GM12878 (cell line): ENCODE data around the gene THADA. TPM values are rescaled to one million over a fixed set of nuclear protein-coding genes. Genes with fewer than 3 reads are reported as not detected.

Experiments used
- ATAC-seq: fragments of 200-7000 bp; cut with Tn5 transposase; 3 replicates; pipeline ENCODE4 v1.9.1; 2020; ENCODE audit warnings: mild to moderate bottlenecking, moderate library complexity
- BruUV-seq: library from RNA; stranded (reverse); fragments of 400-500 nt; replicated peaks from 2 replicates; lab custom pipeline; 2021; lab: Mats Ljungman, UMichigan
- CTCF ChIA-PET: fragments of 300-600 bp; sonication (Branson Sonifier 250); formaldehyde crosslinking; extraction: SDS; loops from one replicate; lab custom pipeline; 2021; ENCODE audit warnings: inconsistent platforms; lab: Yijun Ruan, JAX
- POLR2A ChIA-PET: fragments of 350-600 bp; formaldehyde crosslinking; extraction: SDS; loops from one replicate; lab custom pipeline; 2021; ENCODE audit warnings: inconsistent platforms; lab: Charles Lee
- RAD21 ChIA-PET: fragments of 300-600 bp; sonication (Branson Sonifier 250); formaldehyde crosslinking; loops from one replicate; lab custom pipeline; 2023; ENCODE audit warnings: antibody characterized with exemption; ENCODE audit not compliant: unreplicated experiment; lab: Charles Lee
- SMC1A ChIA-PET: fragments of 300-600 bp; sonication (Branson Sonifier 250); formaldehyde crosslinking; loops from one replicate; lab custom pipeline; 2023; ENCODE audit not compliant: unreplicated experiment, uncharacterized antibody; lab: Charles Lee
- DNase-seq: peaks from one replicate; pipeline ENCODE4 v3.0.0-alpha.2; 2011; ENCODE audit warnings: low read depth, low spot score
- FAIRE-seq: peaks from 3 replicates; lab custom pipeline; 2011; peaks lifted over from hg19 to GRCh38; lab: Jason Lieb, UNC
- H2AFZ ChIP-seq: 2 replicates; pipeline ENCODE4 v1.6.0; 2011; ENCODE audit warnings: low read depth, low read length, control low read depth; ENCODE audit not compliant: control insufficient read depth
- H3K27ac ChIP-seq: 2 replicates; pipeline ENCODE4 v1.5.1; 2011; ENCODE audit warnings: control low read depth; ENCODE audit not compliant: control insufficient read depth, insufficient read depth
- H3K27me3 ChIP-seq, 2 experiments: replicated peaks in 1 of 2; 2 replicates each; pipeline versions ENCODE4 v1.6.0 to v1.6.1; 2011; ENCODE audit warnings: low read length in 1 of 2; ENCODE audit not compliant: control insufficient read depth in 2 of 2, insufficient read depth in 2 of 2
- H3K36me3 ChIP-seq, 2 experiments: 2 replicates each; pipeline ENCODE4 v1.5.1; 2011; ENCODE audit warnings: low read length in 1 of 2; ENCODE audit not compliant: control insufficient read depth in 2 of 2, insufficient read depth in 2 of 2
- H3K4me1 ChIP-seq: 2 replicates; pipeline ENCODE4 v1.6.1; 2011; ENCODE audit warnings: mild to moderate bottlenecking, low read length, moderate library complexity, mixed read lengths; ENCODE audit not compliant: control insufficient read depth, insufficient read depth
- H3K4me2 ChIP-seq: 2 replicates; pipeline ENCODE4 v1.6.0; 2011; ENCODE audit warnings: control low read depth; ENCODE audit not compliant: control insufficient read depth, insufficient read depth
- H3K4me3 ChIP-seq: fragments of 200-600 bp; sonication (generic); 2 replicates; pipeline ENCODE4 v1.5.1; 2016
- H3K79me2 ChIP-seq: 2 replicates; pipeline ENCODE4 v1.6.0; 2011; ENCODE audit warnings: low read length; ENCODE audit not compliant: control insufficient read depth, insufficient read depth
- H3K9ac ChIP-seq: 2 replicates; pipeline ENCODE4 v1.8.0; 2011; ENCODE audit warnings: low read length, control low read depth, mixed read lengths; ENCODE audit not compliant: control insufficient read depth, insufficient read depth
- H3K9me3 ChIP-seq: replicated peaks from 3 replicates; pipeline ENCODE4 v1.5.1; 2011; ENCODE audit warnings: mild to moderate bottlenecking, low read length; ENCODE audit not compliant: control insufficient read depth, insufficient read depth
- H4K20me1 ChIP-seq: 2 replicates; pipeline ENCODE4 v1.6.0; 2011; ENCODE audit not compliant: control insufficient read depth, insufficient read depth
- ATF3 ChIP-seq: IDR thresholded peaks from 2 replicates; pipeline ENCODE4 v1.6.1; 2011; ENCODE audit warnings: low read depth, mild to moderate bottlenecking, low read length, moderate library complexity, borderline replicate concordance; ENCODE audit errors: extremely low read depth
- BRCA1 ChIP-seq: IDR thresholded peaks from 2 replicates; pipeline ENCODE4 v1.6.1; 2011; ENCODE audit warnings: low read depth, low read length, improper control_type of control experiment
- CBX3 ChIP-seq: fragments of 200-600 bp; sonication (generic); IDR thresholded peaks from 2 replicates; pipeline ENCODE4 v1.6.1; 2016; ENCODE audit warnings: low read depth, borderline replicate concordance
- E2F4 ChIP-seq: IDR thresholded peaks from 2 replicates; pipeline ENCODE4 v1.6.1; 2012; ENCODE audit warnings: low read depth, low read length, improper control_type of control experiment
- EED ChIP-seq: sonication (generic); IDR thresholded peaks from 2 replicates; pipeline ENCODE4 v1.6.1; 2016; ENCODE audit warnings: antibody characterized with exemption, low read depth
- HCFC1 ChIP-seq: fragments of 150-350 bp; IDR thresholded peaks from 2 replicates; pipeline ENCODE4 v1.6.1; 2014; ENCODE audit warnings: low read length
- HDAC6 ChIP-seq: fragments of 200-600 bp; sonication (generic); IDR thresholded peaks from one replicate; pipeline ENCODE4 v1.8.0; 2017; ENCODE audit warnings: antibody characterized with exemption; ENCODE audit not compliant: unreplicated experiment
- IKZF2 ChIP-seq, 2 experiments: fragments of 450-650 bp; IDR thresholded peaks; 2 replicates each; pipeline ENCODE4 v1.6.1; 2017; ENCODE audit warnings: mild to moderate bottlenecking in 2 of 2, moderate library complexity in 2 of 2
- JUNB ChIP-seq: IDR thresholded peaks from 2 replicates; pipeline ENCODE4 v1.6.1; 2016; ENCODE audit warnings: antibody characterized with exemption, mild to moderate bottlenecking
- MTA2 ChIP-seq: fragments of 450-650 bp; IDR thresholded peaks from 2 replicates; pipeline ENCODE4 v1.6.1; 2016; ENCODE audit warnings: low read depth, mild to moderate bottlenecking, moderate library complexity
- PML ChIP-seq: IDR thresholded peaks from 2 replicates; pipeline ENCODE4 v1.6.1; 2012; ENCODE audit warnings: low read length, inconsistent platforms
- RFX5 ChIP-seq: IDR thresholded peaks from 2 replicates; pipeline ENCODE4 v1.6.1; 2011; ENCODE audit warnings: low read depth, low read length, improper control_type of control experiment
- SMARCA5 ChIP-seq: fragments of 450-650 bp; IDR thresholded peaks from 2 replicates; pipeline ENCODE4 v1.6.1; 2017; ENCODE audit warnings: mild to moderate bottlenecking
- SRF ChIP-seq, 2 experiments: IDR thresholded peaks; 2 replicates each; pipeline ENCODE4 v1.6.1; 2011; ENCODE audit warnings: low read depth in 2 of 2, low read length in 2 of 2, mild to moderate bottlenecking in 1 of 2, moderate library complexity in 1 of 2
- TAF1 ChIP-seq: IDR thresholded peaks from 2 replicates; pipeline ENCODE4 v1.6.1; 2011; ENCODE audit warnings: mild to moderate bottlenecking, low read depth, low read length, borderline replicate concordance
- TARDBP ChIP-seq: IDR thresholded peaks from 2 replicates; pipeline ENCODE4 v1.6.1; 2016; ENCODE audit warnings: borderline replicate concordance
- USF1 ChIP-seq: IDR thresholded peaks from 2 replicates; pipeline ENCODE4 v1.6.1; 2011; ENCODE audit warnings: borderline replicate concordance, low read depth, mild to moderate bottlenecking, moderate library complexity, mixed read lengths, low read length; ENCODE audit not compliant: insufficient read depth; ENCODE audit errors: extremely low read length
- USF2 ChIP-seq: IDR thresholded peaks from 2 replicates; pipeline ENCODE4 v1.6.1; 2011; ENCODE audit warnings: low read depth, low read length, improper control_type of control experiment, borderline replicate concordance
- ZNF274 ChIP-seq: IDR thresholded peaks from one replicate; pipeline ENCODE4 v1.8.0; 2011; ENCODE audit not compliant: insufficient read length, insufficient read depth
- WGBS: methylation state at CpG from one replicate; pipeline ENCODE4 v1.1.6; 2016; ENCODE audit warnings: low lambda C conversion rate; ENCODE audit not compliant: insufficient replicate concordance, insufficient coverage; ENCODE audit errors: missing lambda C conversion rate; 5-methylcytosine and 5-hydroxymethylcytosine counted together
- in situ Hi-C: fragments of 300-500 bp; cut with MboI; formaldehyde crosslinking; loops from 9 replicates; pipeline ENCODE4 v1.14.3; 2018; ENCODE audit warnings: mixed read lengths
- intact Hi-C: fragments of 100-400 bp; cut with micrococcal nuclease; formaldehyde crosslinking; loops from one replicate; pipeline ENCODE4 v1.14.2; 2022; ENCODE audit not compliant: unreplicated experiment
- polyA plus RNA-seq, 11 experiments: library from polyadenylated mRNA; depleted of rRNA in 4 of 11; unstranded in 6 of 11; stranded (reverse) in 5 of 11; fragments of >200 nt; fragmentation: Nextera tagmentation in 4 of 11; fragmentation: Illumina TruSeq in 1 of 11; extraction: Ambion mirVana in 4 of 11; extraction: Trizol in 1 of 11; gene quantifications; 1 replicate in 1 of 11; 2 replicates in 10 of 11; pipeline versions ENCODE4 v1.2.1 to v1.2.3, GENCODE V29; 2011 to 2016; ENCODE audit warnings: inconsistent platforms in 2 of 11, missing spikeins in 2 of 11, low read depth in 1 of 11
- total RNA-seq, 4 experiments: library from RNA; depleted of rRNA in 3 of 4; stranded (reverse); fragments of >200 nt in 3 of 4; fragmentation: Illumina TruSeq in 1 of 4; extraction: Trizol in 1 of 4; gene quantifications; 2 replicates each; pipeline versions ENCODE4 v1.2.1 to v1.2.3, GENCODE V29; 2013 to 2021
- TF ChIP-seq, protein P1 (sequence below): fragments of 450-650 bp; IDR thresholded peaks from 2 replicates; pipeline ENCODE4 v1.6.1; 2014; ENCODE audit warnings: mild to moderate bottlenecking

THADA gene
- total and polyA plus RNA-seq, 10 of the 15 experiments (the other 5 are each of a cell fraction or from before 2014, with no cell fraction given): 14.6 to 33.2 (median 23.2) TPM

- ChIA-PET RAD21 (interaction anchor here (1.1 kb wide), 1 partner anchor 26 kb away, joined by 5 read pairs; no protein-coding TSS in a partner anchor), SMC1A (interaction anchor here (1.4 kb wide), 1 partner anchor 12 kb away, joined by 3 read pairs; no protein-coding TSS in a partner anchor), CTCF (interaction anchor here (1.2 kb wide), 1 partner anchor 102 kb away, joined by 3 read pairs; no protein-coding TSS in a partner anchor), POLR2A (interaction anchor here (1.5 kb wide), 1 partner anchor 9 kb away, joined by 6 read pairs; no protein-coding TSS in a partner anchor)
- Histone ChIP-seq H3K79me2 (no peaks in the 10 kb centered on the region), H3K36me3 (peaks cover 0 to 12% of the 10 kb centered on the region in 2 experiments; a peak in 3 of 4 replicates), H3K9ac (no peak overlapping the region), H3K9me3 (no peaks in the 10 kb centered on the region), H3K4me3 (no peak overlapping the region), H4K20me1 (no peaks in the 10 kb centered on the region), H3K27me3 (no peaks in the 10 kb centered on the region), H3K27ac (no peak overlapping the region), H3K4me2 (no peak overlapping the region), H2AFZ (no peak overlapping the region), H3K4me1 (peaks cover 5% of the 10 kb centered on the region)
- no peak for ATAC-seq
- in situ Hi-C loops: no loop called here
- no peak for DNase-seq
- intact Hi-C loops: no loop called here
- WGBS: 99% methylated on average over 3 of the region's 3 CpGs
- FAIRE-seq: no peak
- TF ChIP-seq JUNB (no peak), CBX3 (no peak), ZNF274 (no peak), PML (no peak), ATF3 (no peak), IKZF2 (IDR thresholded peaks at IDR 0.05) (no peak), TAF1 (no peak), MTA2 (no peak), HCFC1 (no peak), RFX5 (no peak), TARDBP (no peak), E2F4 (no peak), SMARCA5 (no peak), EED (no peak), USF1 (no peak), BRCA1 (no peak), SRF (IDR thresholded peaks at IDR 0.05; ENCODE audit: low read depth in 2 of 2, low read length in 2 of 2) (no peak), HDAC6 (no peak), USF2 (no peak)
- TF ChIP-seq, protein P1, sequence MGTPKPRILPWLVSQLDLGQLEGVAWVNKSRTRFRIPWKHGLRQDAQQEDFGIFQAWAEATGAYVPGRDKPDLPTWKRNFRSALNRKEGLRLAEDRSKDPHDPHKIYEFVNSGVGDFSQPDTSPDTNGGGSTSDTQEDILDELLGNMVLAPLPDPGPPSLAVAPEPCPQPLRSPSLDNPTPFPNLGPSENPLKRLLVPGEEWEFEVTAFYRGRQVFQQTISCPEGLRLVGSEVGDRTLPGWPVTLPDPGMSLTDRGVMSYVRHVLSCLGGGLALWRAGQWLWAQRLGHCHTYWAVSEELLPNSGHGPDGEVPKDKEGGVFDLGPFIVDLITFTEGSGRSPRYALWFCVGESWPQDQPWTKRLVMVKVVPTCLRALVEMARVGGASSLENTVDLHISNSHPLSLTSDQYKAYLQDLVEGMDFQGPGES: no peak
- BruUV-seq: no TSS peak
These were observed 86.0 kb downstream of the THADA start for GRCh38 chr2:43509886-43510285.
